CD4-positive, alpha-beta T cell treated with Interleukin-21 for 1 hour (primary cell): ENCODE measurements around the gene CADPS.

ENCODE experiments used
- DNase-seq: peaks from one replicate; pipeline ENCODE4 v3.0.0-alpha.2; 2020

The CADPS gene

GRCh38 chr3:62405135-62405534 lies 470.1 kb downstream of the CADPS start:
- no peak for DNase-seq

GRCh38 chr3:62404321-62404720 lies 470.9 kb downstream of the CADPS start:
- no peak for DNase-seq

GRCh38 chr3:62403765-62404164 lies 471.5 kb downstream of the CADPS start:
- DNase-seq: no peak

GRCh38 chr3:62392626-62393292 lies 482.5 kb downstream of the CADPS start:
- no peak for DNase-seq

GRCh38 chr3:62387251-62387650 lies 488.0 kb downstream of the CADPS start:
- DNase-seq: no peak

- no peak for DNase-seq
Observed at GRCh38 chr3:62379321-62379798, 495.9 kb downstream of the CADPS start.

- DNase-seq: no peak
Observed at GRCh38 chr3:62378921-62379320, 496.3 kb downstream of the CADPS start.

- DNase-seq: no peak
Observed at GRCh38 chr3:62378311-62378789, 496.9 kb downstream of the CADPS start.

- no peak for DNase-seq
Observed at GRCh38 chr3:62376906-62377877, 498.0 kb downstream of the CADPS start.

GRCh38 chr3:62376454-62376720 lies 498.8 kb downstream of the CADPS start:
- DNase-seq: no peak

DNA sequence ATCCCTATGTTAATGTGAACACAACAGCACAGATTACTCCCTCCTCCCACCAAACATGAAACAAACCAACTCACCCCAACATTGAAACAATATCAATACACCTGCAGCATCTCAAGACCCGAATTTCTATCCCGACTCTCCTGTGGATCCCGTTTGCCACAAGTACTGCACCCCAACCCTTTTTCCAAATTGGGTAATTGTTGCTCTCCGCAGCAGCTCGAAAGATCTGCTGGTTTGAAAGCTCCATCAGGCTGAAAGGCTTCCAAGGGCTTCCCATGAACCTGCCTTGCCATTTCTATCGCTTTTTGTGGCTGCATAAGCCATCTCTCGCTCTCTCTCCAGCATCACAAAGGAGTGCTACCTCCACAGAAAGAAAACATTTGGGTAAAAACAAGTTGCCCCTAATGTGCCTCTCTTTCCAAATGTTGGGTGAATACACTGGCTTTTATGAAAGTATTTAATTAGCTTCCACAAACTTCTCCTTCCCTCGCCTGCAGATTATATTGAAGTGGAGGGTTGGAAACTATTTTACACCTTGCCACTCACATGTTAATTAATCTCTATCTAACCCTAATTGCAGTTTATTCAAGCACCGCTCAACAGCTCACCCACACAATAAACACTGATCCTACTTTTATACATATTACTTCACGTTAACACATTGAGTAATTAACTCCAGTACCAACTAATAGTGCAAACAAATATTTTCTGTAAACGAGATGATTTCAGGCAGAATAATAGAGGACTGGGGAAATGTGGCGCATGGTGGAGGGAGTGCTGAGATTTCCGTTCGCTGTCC lies 499.4 kb downstream of the CADPS start:
- DNase-seq: no peak

- no peak for DNase-seq
Observed at GRCh38 chr3:62374341-62375218, 500.6 kb downstream of the CADPS start.

DNA sequence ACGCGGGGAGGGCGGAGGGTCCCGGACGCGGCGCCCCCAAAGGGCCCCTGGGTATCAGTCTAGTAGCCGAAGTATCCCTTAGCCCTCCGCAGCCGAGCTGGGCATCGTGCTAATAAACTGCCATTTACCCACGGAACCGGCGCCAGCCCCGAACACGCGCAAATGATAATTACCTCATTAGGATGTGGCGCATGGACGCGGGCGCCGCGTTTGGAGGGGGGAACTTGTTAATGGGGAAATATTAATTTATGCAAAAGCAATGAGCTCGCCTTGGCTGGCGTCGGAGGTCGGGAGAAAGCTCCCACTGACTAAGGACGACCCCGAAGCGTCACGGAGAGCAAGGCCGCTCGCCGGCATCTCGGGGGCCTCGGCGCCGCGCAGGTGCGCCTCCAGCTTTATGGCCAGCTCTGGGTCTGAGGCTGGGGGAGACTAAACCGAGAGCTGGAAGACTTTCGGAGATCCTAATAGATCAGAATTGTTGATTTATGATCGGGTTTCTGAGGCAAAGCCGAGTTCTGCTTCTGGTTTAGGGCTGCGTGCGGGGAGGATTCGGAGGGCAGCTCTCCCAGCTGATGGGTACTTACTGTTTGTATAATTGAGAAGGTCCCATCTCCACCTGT lies 501.4 kb downstream of the CADPS start:
- DNase-seq: no peak

- no peak for DNase-seq
Observed at GRCh38 chr3:62373215-62373614, 502.0 kb downstream of the CADPS start, which contains the start of gene FEZF2. TSS of gene FEZF2 (minus strand) at chr3:62373550. CDS start at chr3:62372868, 682 bp downstream.

DNA sequence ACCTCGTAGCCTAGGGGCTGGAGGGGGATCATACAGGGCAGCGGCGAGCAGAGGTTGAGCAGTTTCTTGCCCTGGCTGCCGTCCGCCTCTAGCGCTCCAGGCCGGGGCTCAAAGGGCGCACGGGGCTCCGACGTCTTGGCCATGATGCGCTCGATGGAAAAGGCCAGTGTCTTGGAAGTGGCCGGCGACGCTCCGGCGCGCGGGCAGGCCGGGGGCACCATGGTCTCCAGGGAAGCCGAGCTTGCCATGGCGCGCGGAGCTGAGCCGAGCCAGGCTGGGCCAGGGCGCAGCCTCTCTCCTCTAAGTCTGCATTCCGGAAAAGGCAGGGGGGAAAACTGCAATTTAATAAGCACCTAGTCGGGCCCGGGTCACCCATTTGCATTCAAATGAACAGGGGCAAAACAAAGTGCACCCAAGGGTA lies 502.6 kb downstream of the CADPS start:
- DNase-seq: no peak

GRCh38 chr3:62371720-62372591 lies 503.3 kb downstream of the CADPS start:
- DNase-seq: no peak

- no peak for DNase-seq
Observed at GRCh38 chr3:62370858-62371719, 504.1 kb downstream of the CADPS start.

- no peak for DNase-seq
Observed at GRCh38 chr3:62370112-62370857, 504.9 kb downstream of the CADPS start.

- DNase-seq: no peak
Observed at GRCh38 chr3:62369476-62369743, 505.8 kb downstream of the CADPS start.
